Inferior parietal cortex (tissue), 1 donor: ENCODE data around the gene STAT6.
A peak's percentile ranks its signal among the peaks of the same experiment; 100 is the strongest.

Experiments used
- DNase-seq: peaks from one replicate; pipeline ENCODE4 v3.0.0-alpha.2; 2016; ENCODE audit errors: extremely low spot score

Gene STAT6

DNA sequence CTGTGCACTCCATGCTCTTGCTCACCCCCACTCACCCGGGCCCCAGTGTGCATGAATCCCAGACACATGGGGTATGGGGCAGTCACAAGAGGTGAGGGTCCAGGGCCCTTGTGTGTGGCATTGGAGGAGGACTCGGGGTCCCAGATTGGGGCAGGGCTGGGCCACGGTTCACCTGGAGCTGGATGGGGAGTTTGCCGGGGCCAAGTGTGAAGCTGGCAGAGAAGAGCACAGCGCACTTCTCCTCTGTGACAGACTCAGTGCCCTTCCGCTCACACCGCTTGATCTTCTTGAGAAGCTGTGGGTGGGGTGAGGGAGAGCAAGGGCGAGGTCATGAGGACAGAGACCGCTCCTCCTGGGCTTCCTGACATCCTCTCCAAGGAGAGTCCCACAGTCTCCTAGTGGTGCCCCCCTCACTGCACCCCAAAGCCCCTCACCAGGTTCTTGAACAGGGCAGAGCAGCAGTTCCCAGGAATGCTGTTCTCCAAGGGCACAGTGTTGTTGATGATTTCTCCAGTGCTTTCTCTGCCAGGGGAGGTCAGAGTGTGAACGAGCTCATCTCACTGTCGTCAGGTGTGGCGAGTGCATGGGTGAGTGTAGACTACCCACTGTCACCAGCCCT lies 6.8 kb downstream of the STAT6 start:
- no peak for DNase-seq

DNA sequence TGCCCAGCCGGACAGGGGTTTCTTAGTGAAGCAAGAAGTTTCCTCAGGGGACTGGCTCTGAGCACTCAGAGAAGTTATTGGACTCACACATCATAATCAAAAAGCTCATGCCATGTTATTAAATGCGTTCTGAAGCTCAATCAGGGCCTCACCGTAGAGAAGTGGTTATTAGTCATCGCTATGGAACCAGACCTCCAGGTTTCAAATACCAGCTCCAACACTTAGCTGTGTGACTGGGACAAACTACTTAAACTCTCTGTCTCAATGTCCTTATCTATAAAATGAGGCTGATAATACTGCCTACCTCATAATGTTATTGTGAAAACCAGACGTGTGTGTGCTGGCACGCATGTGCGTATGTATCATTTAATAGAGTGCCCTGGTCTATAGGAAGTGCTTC lies 7.3 kb downstream of the STAT6 start:
- no peak for DNase-seq

DNA sequence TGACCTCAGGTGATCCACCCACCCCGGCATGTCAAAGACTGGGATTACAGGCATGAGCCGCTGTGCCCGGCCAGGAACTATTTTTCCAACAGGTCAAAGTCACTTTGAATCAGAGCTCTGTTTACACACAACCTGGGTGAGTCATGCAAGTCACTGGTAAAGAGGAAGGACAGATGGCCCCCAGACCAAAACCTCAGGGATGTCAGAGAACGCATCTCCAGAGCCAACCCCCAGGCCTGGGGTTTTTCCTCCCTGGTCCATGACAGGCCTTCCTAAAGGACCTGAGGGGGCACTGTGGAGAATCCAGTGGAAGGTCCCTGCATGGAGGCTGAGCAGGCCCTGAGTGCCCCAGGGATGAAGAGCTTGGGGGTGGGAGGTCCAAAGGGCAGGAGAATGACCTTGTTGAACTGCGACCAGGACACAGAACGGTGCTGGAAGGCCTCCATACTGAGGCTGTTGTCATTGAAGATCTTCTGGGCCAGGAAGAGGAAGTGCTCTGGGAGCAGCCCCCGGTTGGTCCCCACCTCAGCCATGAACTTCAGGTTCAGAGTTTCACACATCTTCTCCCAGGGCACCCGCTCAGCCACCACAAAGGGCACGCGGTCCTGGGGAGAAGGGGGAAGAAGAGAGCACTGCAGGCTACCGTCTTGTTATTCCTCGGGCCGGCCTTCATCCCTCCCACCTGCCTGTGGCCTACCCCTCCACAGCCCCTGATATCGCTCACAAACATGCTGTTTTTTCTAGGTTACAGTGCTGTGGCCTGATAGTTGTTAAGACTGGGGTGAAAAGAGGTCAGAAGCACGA lies 9.1 kb downstream of the STAT6 start:
- DNase-seq = no peak

GRCh38 chr12:57099766-57100165 lies 11.4 kb downstream of the STAT6 start:
- DNase-seq = no peak

DNA sequence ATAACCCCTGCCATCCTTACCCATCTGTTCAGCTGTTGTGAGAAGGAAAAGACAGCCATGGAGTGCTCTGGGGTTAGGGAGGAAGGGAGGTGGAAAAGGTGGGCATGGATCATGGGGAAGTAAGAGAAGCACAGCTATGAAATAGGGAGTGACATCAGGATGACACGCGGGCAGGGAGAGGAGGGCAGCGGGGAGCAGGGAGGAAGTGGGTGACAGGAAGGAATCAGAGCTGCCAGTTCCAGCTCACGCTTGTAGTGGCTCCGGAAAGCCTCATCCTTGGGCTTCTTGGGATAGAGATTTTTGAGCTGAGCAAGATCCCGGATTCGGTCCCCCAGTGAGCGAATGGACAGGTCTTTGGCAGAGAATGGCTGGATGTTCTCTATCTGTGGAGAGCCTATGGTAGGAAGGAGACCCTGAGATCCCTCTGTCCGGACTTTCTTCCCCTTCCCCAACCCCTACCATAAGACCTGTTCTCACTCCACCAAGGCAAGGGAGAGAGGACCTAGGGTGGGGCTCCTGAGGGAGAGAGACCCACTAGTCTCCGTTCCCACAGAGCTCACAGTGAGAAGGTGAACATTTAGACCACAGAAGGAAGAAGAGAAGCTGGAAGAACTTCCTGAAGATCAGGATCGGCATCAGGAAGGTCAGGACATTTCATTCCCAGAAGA lies 12.0 kb downstream of the STAT6 start:
- DNase-seq = no peak

DNA sequence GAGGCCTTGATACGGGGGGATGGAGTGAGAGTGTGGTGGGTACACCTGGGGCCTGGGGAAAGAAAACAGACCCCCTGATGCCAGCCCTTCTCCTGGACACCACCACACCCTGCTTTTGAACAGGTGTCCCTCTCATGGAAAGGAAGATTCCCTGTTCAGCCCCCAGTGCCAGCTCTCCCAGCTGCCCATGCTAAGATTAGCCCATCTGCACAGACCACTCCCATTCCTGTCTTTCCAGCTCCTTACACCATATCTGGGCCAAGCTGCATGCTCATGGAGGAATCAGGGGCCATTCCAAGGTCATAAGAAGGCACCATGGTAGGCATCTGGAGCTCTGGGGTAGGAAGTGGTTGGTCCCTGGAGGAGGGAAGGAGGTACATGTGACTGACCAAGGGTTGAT lies 12.6 kb downstream of the STAT6 start:
- no peak for DNase-seq

GRCh38 chr12:57097554-57097835 lies 13.7 kb downstream of the STAT6 start:
- DNase-seq = no peak

DNA sequence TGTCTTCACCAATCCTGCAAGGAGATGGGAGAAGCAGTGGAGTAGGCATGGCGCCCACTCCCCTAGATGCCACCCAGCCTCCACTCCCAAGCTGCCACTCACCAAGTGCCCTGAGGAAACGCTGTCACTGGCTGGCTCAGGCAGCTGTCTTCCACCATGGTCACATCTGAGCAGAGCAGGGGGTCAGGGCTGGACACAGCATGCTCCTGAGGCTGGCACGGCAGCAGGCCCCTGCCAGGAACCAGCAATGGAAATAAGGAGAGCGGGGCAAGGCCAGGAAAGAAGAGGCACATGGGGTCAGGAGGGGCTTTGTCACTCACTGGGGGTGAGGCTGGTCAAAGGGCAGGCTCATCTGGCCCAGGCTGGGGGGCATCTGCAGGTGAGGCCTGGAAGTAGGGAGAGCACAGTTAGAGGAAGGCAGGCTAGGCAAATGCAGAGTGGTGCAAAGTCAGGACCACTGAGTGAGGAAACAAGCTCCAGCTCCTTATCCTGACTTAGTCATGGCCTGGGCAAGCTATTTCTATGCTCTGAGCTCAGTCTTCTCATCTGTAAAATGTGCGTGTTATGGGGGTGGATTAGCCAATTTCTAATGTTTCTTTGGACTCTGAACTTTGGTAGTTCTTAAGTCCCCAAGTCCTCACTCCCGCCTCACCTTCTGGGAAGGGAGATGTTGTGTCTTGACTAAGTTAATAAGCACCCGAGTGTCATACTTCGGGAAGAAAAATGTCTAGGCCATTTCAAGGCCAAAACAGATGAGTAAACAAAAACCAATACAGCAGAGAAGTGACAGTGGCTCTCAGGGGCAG lies 14.2 kb downstream of the STAT6 start:
- no peak for DNase-seq

GRCh38 chr12:57096099-57096572 lies 15.0 kb downstream of the STAT6 start:
- DNase-seq = no peak

DNA sequence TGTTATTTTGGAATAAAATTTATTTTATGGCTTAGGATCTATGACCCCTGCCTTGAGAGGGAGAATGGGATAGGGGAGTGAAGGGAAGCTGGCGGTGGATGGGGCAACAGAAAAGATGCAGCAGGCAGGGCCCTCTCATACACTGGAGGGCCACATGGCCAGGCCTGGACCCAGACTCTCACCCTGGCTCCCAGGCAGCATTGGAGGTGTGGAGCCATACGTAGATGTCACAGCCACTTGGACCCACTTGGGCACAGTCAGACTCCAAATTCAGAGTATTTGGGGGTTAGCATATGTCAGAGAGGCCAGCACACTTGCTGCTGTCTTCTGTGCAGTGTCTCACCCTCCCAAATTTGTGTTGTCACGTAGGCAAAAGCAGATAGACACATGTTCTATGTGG lies 15.7 kb downstream of the STAT6 start:
- no peak for DNase-seq

DNA sequence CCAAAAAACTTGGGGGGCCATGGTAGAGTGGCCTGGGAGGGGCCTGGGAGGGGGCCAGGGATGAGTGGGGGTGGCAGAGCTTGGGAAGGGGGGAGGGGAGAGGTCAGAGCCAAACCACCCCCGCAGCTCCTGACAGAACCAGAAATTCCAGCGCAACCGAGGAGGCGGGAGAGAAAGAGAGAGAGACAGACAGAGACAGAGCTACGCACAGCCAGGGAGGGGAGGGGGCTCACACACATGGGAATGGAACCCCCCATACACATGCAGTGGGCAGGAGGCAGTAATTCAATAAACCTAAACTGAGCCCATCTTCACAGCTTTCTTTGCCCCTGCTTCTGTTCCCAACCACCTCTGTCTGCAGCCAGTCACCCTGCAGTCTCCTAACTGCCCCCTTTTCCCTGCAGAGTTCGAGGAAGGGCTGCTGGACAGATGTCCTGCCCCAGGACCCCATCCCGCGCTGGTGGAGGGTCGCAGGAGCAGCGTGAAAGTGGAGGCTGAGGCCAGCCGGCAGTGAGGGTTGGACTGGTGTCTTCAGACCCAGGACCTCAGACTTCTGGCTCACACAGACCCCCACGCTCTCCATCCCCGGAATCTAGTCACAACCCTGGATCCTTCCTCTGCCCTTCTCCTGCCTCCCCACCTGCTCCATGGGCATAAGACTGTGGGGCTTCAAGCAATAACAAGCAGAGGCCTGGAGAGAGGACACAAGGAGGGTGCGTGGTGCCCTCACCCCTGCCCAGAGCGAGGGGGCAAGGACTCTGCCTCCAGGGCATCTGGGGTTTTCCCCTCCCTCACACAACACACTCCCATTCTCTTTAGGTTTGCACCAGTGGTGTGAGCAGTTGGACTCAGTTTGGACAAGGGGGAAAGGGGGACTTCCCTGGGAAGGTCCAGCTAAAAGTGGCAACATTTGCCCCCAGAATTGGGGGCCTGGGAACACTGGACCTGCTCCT lies 16.7 kb downstream of the STAT6 start:
- no peak for DNase-seq

GRCh38 chr12:57093415-57094207 lies 17.6 kb downstream of the STAT6 start:
- DNase-seq = no peak

- DNase-seq = no peak
Observed at GRCh38 chr12:57092876-57093414, 18.2 kb downstream of the STAT6 start.

DNA sequence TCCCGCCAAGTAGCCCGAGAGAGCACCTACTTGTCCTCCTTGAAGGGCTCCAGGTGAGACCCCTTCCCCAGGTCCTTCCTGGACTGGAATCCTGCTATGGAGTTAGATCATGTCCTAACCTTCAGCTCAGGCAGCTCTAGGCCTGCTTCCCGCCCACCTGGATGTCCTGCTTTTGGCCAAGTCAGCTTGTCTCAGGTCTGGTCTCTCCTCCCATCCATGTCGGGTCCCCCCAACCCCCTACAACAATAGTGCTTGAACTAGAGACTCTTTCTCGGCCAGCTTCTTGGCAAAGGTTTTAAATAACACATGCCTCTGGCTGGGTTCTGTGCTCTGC lies 18.7 kb downstream of the STAT6 start:
- DNase-seq = no peak

GRCh38 chr12:57091638-57092528 lies 19.3 kb downstream of the STAT6 start:
- no peak for DNase-seq

DNA sequence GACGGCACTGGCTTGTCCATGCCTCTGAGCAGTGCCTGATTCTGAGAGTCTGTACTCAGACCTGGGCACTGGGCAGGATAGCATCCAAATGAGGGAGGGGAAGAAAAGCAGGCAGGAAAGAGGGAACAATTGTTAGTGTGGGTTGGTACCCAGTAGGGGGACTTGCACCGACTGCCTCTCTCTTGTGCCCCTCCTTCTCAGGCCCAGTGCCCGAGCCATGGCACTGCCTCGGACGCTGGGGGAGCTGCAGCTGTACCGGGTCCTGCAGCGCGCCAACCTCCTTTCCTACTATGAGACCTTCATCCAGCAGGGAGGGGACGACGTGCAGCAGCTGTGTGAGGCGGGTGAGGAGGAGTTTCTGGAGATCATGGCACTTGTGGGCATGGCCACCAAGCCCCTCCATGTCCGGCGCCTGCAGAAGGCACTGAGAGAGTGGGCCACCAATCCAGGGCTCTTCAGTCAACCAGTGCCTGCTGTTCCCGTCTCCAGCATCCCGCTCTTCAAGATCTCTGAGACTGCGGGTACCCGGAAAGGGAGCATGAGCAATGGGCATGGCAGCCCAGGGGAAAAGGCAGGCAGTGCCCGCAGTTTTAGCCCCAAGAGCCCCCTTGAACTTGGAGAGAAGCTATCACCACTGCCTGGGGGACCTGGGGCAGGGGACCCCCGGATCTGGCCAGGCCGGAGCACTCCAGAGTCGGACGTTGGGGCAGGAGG lies 20.1 kb downstream of the STAT6 start:
- DNase-seq = peak; percentile 51

DNA sequence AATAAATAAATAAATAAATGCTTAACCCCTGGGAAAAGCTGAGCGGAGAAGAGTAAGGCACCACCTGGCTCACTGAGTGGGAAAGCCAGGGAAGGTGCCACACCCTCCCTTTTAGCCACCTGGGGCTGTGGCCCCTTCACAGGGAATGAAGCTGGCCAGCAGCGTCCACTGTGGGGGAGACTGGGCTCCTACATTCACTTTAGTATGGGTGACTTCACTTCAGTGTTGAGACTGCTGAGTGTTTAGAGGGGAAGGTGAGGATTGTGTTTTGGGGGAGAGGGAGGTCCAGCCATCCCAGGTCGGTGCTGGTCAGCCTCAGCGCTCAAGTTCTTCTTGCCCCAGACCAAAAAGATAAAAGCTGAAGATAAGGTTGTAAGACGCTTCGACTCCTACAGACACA lies 20.7 kb downstream of the STAT6 start:
- DNase-seq = no peak
